Peyer's patch (tissue), 4 donors: ENCODE results near the gene PDGFA. TPM values are rescaled to one million over a fixed set of nuclear protein-coding genes. Genes with fewer than 3 reads are reported as not detected.

Source experiments
- DNase-seq, 3 donors: peaks; one replicate each; pipeline ENCODE4 v3.0.0-alpha.2; 2017 to 2019
- H3K27ac ChIP-seq, 4 donors: fragments of 200-600 bp; sonication (generic); one replicate each; pipeline ENCODE4 v1.5.1; 2016 to 2019
- H3K27me3 ChIP-seq, 2 donors: fragments of 200-600 bp; sonication (generic); one replicate each; pipeline ENCODE4 v1.5.1; 2019
- H3K36me3 ChIP-seq, 3 donors: fragments of 200-600 bp; sonication (generic); one replicate each; pipeline ENCODE4 v1.5.1; 2016 to 2019
- H3K4me1 ChIP-seq, 4 donors: fragments of 200-600 bp; sonication (generic); one replicate each; pipeline ENCODE4 v1.5.1; 2016 to 2019
- H3K4me3 ChIP-seq, 4 donors: fragments of 200-600 bp; sonication (generic); 1 replicate in 3 of 4; 2 replicates in 1 of 4; pipeline ENCODE4 v1.5.1; 2016 to 2019; ENCODE audit warnings: mild to moderate bottlenecking in 1 of 4
- H3K9me3 ChIP-seq, 4 donors: fragments of 200-600 bp; sonication (generic); one replicate each; pipeline ENCODE4 v1.5.1; 2016 to 2019; ENCODE audit warnings: mild to moderate bottlenecking in 1 of 4
- CTCF ChIP-seq, 6 experiments: fragments of 450-650 bp in 4 of 6; fragments of 200-600 bp in 2 of 6; sonication (generic) in 1 of 6; IDR thresholded peaks; one replicate each; pipeline ENCODE4 v1.5.1; 2017 to 2019; ENCODE audit warnings: antibody characterized with exemption in 6 of 6, mild to moderate bottlenecking in 3 of 6, moderate library complexity in 1 of 6
- POLR2A ChIP-seq, 2 donors: fragments of 450-650 bp; IDR thresholded peaks; one replicate each; pipeline ENCODE4 v1.5.1; 2017; ENCODE audit warnings: antibody characterized with exemption in 2 of 2, mild to moderate bottlenecking in 2 of 2, moderate library complexity in 2 of 2
- total RNA-seq, 4 donors: library from RNA; depleted of rRNA; stranded (reverse); fragments of >200 nt; gene quantifications; one replicate each; pipeline ENCODE4 v1.1.0, GENCODE V29; 2016

PDGFA gene
- total RNA-seq, 4 donors from 2014 or later, result 5.8 to 97.8 (median 59.4) TPM

DNA sequence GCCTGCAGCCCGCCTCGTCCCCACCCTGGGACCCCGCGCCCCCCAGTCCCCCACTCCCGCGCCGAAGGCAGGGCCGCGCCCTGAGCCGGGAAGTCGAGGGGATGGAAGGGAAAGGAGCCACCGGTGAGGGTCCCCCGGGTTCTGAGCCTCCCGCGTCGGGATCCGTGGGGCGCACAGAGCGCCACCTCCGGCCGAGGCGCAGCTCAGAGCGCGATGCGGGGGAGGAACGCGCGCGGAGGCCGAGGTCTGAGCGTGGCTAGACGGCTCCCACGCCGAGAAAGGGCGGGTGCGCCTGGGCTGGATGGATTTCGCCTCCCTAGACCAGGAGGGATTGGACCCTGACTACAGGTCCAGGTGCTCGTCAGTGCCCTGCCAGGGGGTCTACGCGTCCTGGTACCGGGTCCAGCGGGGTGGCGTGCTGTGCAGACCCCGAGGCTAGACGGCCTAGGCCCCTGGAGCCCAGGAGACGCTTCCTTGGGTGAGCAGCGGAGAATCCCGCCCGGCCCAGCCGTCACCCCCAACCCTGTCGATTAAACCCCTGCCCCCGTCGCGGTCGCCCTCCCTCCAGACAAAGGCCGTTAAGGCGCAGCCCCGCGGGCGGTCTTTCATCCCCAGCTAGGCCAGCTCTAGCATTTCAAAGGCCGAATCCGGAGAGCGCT is 986 bp upstream of the PDGFA start:
- Histone ChIP-seq H3K4me1 (peaks cover 5 to 57% (median 28%) of the 10 kb centered on the region in 4 donors), H3K4me3 (peak overlapping the region; percentile 40 to 79 (median 60)), H3K36me3 (no peaks in the 10 kb centered on the region), H3K9me3 (no peaks in the 10 kb centered on the region), H3K27ac (peak overlapping the region; percentile 49 to 99 (median 82)), H3K27me3 (peaks cover 0 to 13% of the 10 kb centered on the region in 2 donors)
- TF ChIP-seq POLR2A (IDR thresholded peaks at IDR 0.05), result no peak
- no peak for TF ChIP-seq CTCF (IDR thresholded peaks at IDR 0.05)
- DNase-seq, result no peak

- TF ChIP-seq CTCF (IDR thresholded peaks at IDR 0.05) (peak in 3 of 6 experiments; percentile 25 to 40 (median 39)), POLR2A (IDR thresholded peaks at IDR 0.05) (peak; percentile 93 to 95)
- peaks cover 9 to 61% (median 35%) of the 10 kb centered on the region in 4 donors for H3K4me1 ChIP-seq
These were observed 789 bp downstream of the PDGFA start for GRCh38 chr7:518630-519483.

DNA sequence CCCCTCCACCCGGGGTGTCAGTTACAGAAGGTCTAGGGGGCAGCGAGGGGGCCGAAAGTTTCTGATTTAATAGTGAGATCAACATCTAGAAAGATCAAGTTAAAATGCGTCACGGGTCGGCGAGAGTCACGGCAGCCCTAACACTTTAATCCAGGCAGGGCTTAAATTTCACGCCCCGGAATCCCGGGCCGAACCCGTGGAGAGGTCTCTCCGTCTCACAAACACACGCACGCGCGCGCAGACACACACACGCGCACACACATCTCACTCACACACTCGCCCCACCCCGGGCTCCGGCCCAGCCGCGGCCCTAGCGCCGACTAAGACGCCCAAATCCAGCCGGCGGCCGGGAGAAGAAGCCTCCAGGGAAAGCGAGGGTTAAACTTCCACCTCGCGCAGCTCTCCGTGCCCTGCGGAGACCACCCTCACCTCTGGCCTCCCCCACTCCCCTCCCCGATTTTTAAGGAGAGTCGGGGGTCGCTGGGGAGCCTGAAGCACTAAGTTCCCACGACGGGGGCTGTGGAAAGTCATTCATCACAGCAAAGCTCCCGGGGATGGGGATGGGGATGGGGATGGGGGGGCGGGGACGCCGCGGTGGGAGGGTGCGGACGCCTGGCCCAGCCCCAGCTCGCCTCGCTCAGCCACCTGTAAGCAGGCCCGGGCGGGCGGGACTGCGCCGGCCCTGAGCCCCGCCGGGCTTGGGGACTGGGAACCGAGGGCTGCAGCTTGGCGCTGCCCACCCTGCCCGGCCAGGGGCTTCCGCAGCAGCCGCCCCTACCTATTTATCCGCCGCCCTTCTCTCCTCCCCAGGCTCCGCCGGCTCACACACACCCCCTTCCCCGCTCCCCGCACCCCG is 1.6 kb downstream of the PDGFA start:
- TF ChIP-seq CTCF (IDR thresholded peaks at IDR 0.05) (no peak), POLR2A (IDR thresholded peaks at IDR 0.05) (peak; percentile 44 to 47)
- peak in 2 of 3 donors; percentile 80 to 86 for DNase-seq
- Histone ChIP-seq H3K4me3 (peak overlapping the region; percentile 55 to 79 (median 66)), H3K27me3 (peaks cover 0 to 13% of the 10 kb centered on the region in 2 donors), H3K27ac (peak overlapping the region; percentile 64 to 99 (median 90)), H3K36me3 (no peaks in the 10 kb centered on the region), H3K4me1 (peaks cover 9 to 68% (median 35%) of the 10 kb centered on the region in 4 donors), H3K9me3 (no peaks in the 10 kb centered on the region)

More at GRCh38 chr7:518630-519483, 789 bp downstream of the PDGFA start:
- no peaks in the 10 kb centered on the region for H3K9me3 ChIP-seq
- peak; percentile 35 to 94 (median 88) for DNase-seq
- no peaks in the 10 kb centered on the region for H3K36me3 ChIP-seq
- peak overlapping the region; percentile 55 to 79 (median 66) for H3K4me3 ChIP-seq
- H3K27ac ChIP-seq, result peak overlapping the region; percentile 64 to 99 (median 90)
- peaks cover 0 to 13% of the 10 kb centered on the region in 2 donors for H3K27me3 ChIP-seq

DNA sequence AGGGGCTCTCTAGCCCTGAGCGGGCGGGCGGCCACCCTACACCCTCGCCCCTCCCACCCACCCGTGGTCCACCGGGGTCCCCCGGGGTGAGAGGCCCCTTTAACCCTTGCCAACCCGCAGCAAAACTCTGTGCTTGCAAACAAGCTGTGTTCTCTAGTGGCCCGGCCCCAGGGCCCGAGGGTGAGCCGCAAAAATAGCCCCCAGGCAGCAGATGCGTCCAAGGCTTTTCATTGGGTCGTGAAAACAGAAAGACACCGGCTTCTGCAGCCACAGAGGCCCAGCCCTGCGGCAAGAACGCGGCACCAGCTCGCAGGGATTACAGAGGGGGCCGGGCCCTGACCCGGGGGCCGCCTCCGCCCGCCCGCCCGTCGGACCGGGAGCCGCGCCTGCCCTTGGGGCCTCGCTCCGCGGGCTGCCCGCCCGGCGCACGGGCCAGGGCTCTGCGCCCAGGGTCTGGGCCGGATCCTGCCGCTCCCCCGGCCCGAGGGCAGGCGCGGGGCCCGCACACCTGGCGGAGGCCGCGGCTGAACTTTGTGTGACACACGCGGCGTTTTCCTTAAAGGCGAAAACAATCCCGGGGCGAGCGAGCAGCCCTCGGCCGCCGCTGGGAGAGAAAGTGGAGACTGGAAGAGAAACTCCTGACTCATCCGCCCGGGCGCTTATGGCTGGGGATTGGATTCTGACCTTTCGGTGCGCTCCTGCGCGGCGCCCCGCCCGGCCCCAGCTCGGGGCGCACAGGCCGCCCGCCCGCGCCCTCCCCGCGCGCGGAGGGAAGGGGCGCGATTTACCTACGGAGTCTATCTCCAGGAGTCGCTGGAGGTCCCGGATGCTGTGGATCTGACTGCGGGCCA is 2.8 kb downstream of the PDGFA start:
- peaks cover 9 to 68% (median 30%) of the 10 kb centered on the region in 4 donors for H3K4me1 ChIP-seq
- peak in 2 of 3 donors; percentile 88 to 91 for DNase-seq

More for the DNA sequence above, 2.8 kb downstream of the PDGFA start:
- Histone ChIP-seq H3K9me3 (no peaks in the 10 kb centered on the region), H3K36me3 (peaks cover 0 to under 1% (median 0%) of the 10 kb centered on the region in 3 donors), H3K4me3 (peak overlapping the region; percentile 55 to 79 (median 66)), H3K27me3 (peaks cover 0 to 1% of the 10 kb centered on the region in 2 donors), H3K27ac (peak overlapping the region; percentile 49 to 99 (median 90))
- peak in 2 of 6 experiments; percentile 12 to 26 for TF ChIP-seq CTCF (IDR thresholded peaks at IDR 0.05)
- TF ChIP-seq POLR2A (IDR thresholded peaks at IDR 0.05), result peak; percentile 84 to 89
